ENCODE measurements around the gene AUTS2.
"Not testable (repeated sequence)": the region's sequence is repeated elsewhere in the genome, so short reads cannot be mapped to it uniquely, and the experiment has no call there.

AUTS2 gene

GRCh38 chr7:70707823-70708243 lies 1109.6 kb downstream of the AUTS2 start:
- DNase-seq (ENCODE audit: low read depth in 2 of 2) = no peak

GRCh38 chr7:70710011-70710480 lies 1111.8 kb downstream of the AUTS2 start:
- DNase-seq (ENCODE audit: low read depth in 2 of 2) = no peak

GRCh38 chr7:70710651-70711050 lies 1112.4 kb downstream of the AUTS2 start:
- DNase-seq (ENCODE audit: low read depth in 2 of 2) = no peak

- no peak for DNase-seq (ENCODE audit: low read depth in 2 of 2)
Measured at GRCh38 chr7:70711452-70711851, 1113.2 kb downstream of the AUTS2 start.

- no peak for DNase-seq (ENCODE audit: low read depth in 2 of 2)
Measured at GRCh38 chr7:70712942-70713341, 1114.7 kb downstream of the AUTS2 start.

- DNase-seq (ENCODE audit: low read depth in 2 of 2) = no peak
Measured at GRCh38 chr7:70714506-70715038, 1116.3 kb downstream of the AUTS2 start.

- DNase-seq (ENCODE audit: low read depth in 2 of 2) = no peak
Measured at GRCh38 chr7:70717553-70718329, 1119.5 kb downstream of the AUTS2 start.

GRCh38 chr7:70719125-70719524 lies 1120.8 kb downstream of the AUTS2 start:
- DNase-seq (ENCODE audit: low read depth in 2 of 2) = no peak

- no peak for DNase-seq (ENCODE audit: low read depth in 2 of 2)
Measured at GRCh38 chr7:70720191-70720873, 1122.1 kb downstream of the AUTS2 start.

GRCh38 chr7:70721500-70721899 lies 1123.2 kb downstream of the AUTS2 start:
- no peak for DNase-seq (ENCODE audit: low read depth in 2 of 2)

GRCh38 chr7:70723339-70723738 lies 1125.1 kb downstream of the AUTS2 start:
- DNase-seq (ENCODE audit: low read depth in 2 of 2) = no peak

GRCh38 chr7:70725448-70725847 lies 1127.2 kb downstream of the AUTS2 start:
- DNase-seq (ENCODE audit: low read depth in 2 of 2) = no peak

GRCh38 chr7:70726294-70726693 lies 1128.0 kb downstream of the AUTS2 start:
- DNase-seq (ENCODE audit: low read depth in 2 of 2) = no peak

GRCh38 chr7:70726951-70727378 lies 1128.7 kb downstream of the AUTS2 start:
- DNase-seq (ENCODE audit: low read depth in 2 of 2) = no peak

GRCh38 chr7:70727861-70728260 lies 1129.6 kb downstream of the AUTS2 start:
- no peak for DNase-seq (ENCODE audit: low read depth in 2 of 2)

GRCh38 chr7:70728872-70729552 lies 1130.7 kb downstream of the AUTS2 start:
- no peak for DNase-seq (ENCODE audit: low read depth in 2 of 2)

- DNase-seq (ENCODE audit: low read depth in 2 of 2) = not testable (repeated sequence)
Measured at GRCh38 chr7:70729553-70730157, 1131.4 kb downstream of the AUTS2 start.

GRCh38 chr7:70730451-70731110 lies 1132.3 kb downstream of the AUTS2 start:
- no peak for DNase-seq (ENCODE audit: low read depth in 2 of 2)

- no peak for DNase-seq (ENCODE audit: low read depth in 2 of 2)
Measured at GRCh38 chr7:70733090-70733489, 1134.8 kb downstream of the AUTS2 start.

- no peak for DNase-seq (ENCODE audit: low read depth in 2 of 2)
Measured at GRCh38 chr7:70734411-70734810, 1136.1 kb downstream of the AUTS2 start.

- no peak for DNase-seq (ENCODE audit: low read depth in 2 of 2)
Measured at GRCh38 chr7:70735313-70735712, 1137.0 kb downstream of the AUTS2 start.
